Measurements from ENCODE around the gene IKBKE. TPM values are rescaled to one million over a fixed set of nuclear protein-coding genes. Genes with fewer than 3 reads are reported as not detected.

IKBKE gene
- total RNA-seq, 1 experiment from 2014 or later = 6.6 TPM

DNA sequence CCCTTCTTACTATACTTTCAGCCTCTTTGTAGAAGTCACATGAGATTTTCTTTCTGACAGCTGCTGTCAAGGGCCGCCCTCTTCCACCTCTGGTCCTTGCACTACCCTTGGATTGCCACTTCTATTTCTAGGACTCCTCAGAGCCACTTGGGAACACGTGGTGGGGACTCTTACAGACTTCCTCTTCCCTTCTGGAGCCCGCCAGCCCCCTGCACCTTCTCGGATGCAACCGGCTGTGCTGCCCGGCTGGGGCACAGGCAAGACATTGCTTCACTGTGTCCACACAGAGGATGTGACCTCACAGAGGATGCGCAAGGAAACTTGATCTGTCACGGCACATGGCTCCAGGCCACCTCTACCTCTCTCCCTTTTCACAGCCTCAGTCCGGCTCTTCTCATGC, 2.4 kb upstream of the IKBKE start:
- H3K79me2 ChIP-seq (ENCODE audit: insufficient read depth, low read length) = no peaks in the 10 kb centered on the region
- no peaks in the 10 kb centered on the region for H4K20me1 ChIP-seq (ENCODE audit: control insufficient read depth, insufficient read depth, insufficient read length)
- peaks cover 12% of the 10 kb centered on the region; the same call in 1 of the 2 replicates for H3K4me1 ChIP-seq (ENCODE audit: insufficient read depth, low read length)
- H2BK15ac ChIP-seq (ENCODE audit: low read depth, low read length) = no peak overlapping the region
- TF ChIP-seq, protein P1, sequence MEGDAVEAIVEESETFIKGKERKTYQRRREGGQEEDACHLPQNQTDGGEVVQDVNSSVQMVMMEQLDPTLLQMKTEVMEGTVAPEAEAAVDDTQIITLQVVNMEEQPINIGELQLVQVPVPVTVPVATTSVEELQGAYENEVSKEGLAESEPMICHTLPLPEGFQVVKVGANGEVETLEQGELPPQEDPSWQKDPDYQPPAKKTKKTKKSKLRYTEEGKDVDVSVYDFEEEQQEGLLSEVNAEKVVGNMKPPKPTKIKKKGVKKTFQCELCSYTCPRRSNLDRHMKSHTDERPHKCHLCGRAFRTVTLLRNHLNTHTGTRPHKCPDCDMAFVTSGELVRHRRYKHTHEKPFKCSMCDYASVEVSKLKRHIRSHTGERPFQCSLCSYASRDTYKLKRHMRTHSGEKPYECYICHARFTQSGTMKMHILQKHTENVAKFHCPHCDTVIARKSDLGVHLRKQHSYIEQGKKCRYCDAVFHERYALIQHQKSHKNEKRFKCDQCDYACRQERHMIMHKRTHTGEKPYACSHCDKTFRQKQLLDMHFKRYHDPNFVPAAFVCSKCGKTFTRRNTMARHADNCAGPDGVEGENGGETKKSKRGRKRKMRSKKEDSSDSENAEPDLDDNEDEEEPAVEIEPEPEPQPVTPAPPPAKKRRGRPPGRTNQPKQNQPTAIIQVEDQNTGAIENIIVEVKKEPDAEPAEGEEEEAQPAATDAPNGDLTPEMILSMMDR (conservative IDR thresholded peaks at IDR 0.05) = no peak
- no peak overlapping the region for H2BK20ac ChIP-seq (ENCODE audit: low read depth, low read length, poor library complexity, severe bottlenecking)
- Mint-ChIP-seq H3K9me3 (no peaks in the 10 kb centered on the region), H3K27ac (peak overlapping the region in 1 of 3 experiments; percentile 58; a peak in 1 of 7 replicates), H3K27me3 (ENCODE audit: low read depth) (peaks cover 31% of the 10 kb centered on the region), H3K4me1 (peaks cover 53 to 55% of the 10 kb centered on the region in 2 experiments), H3K36me3 (ENCODE audit: insufficient read depth in 1 of 3, low read depth in 3 of 3) (peaks cover 0 to 4% (median 3%) of the 10 kb centered on the region in 3 experiments; a peak in 5 of 7 replicates), H3K4me3 (no peak overlapping the region)
- WGBS (ENCODE audit: extremely low coverage, insufficient read length, low lambda C conversion rate) = no CpG with 5 or more reads among the region's 9 CpGs
- H3K18ac ChIP-seq (ENCODE audit: insufficient read length, low read depth, low read length) = no peak overlapping the region
- no peak overlapping the region for H4K91ac ChIP-seq (ENCODE audit: insufficient read length, low read depth, low read length)
- no peaks in the 10 kb centered on the region for H3K27me3 ChIP-seq (ENCODE audit: insufficient read depth, low read length)
- H3K56ac ChIP-seq (ENCODE audit: insufficient read length, low read depth, low read length) = no peak overlapping the region
- no peak overlapping the region for H2BK12ac ChIP-seq (ENCODE audit: insufficient read length, low read depth, low read length)
- H3K4me2 ChIP-seq (ENCODE audit: insufficient read depth, insufficient read length, low read length) = no peak overlapping the region
- no peak overlapping the region for H2BK120ac ChIP-seq (ENCODE audit: low read depth, low read length, poor library complexity, severe bottlenecking)
- H3K23me2 ChIP-seq (ENCODE audit: insufficient read length, low read depth, low read length, poor library complexity, severe bottlenecking) = peaks cover 11% of the 10 kb centered on the region
- no peaks in the 10 kb centered on the region for H3K79me1 ChIP-seq (ENCODE audit: insufficient read depth, low read depth, low read length, poor library complexity, severe bottlenecking)
- H3K9ac ChIP-seq (ENCODE audit: extremely low read depth, insufficient read length, low read length) = no peak overlapping the region
- no peak overlapping the region for H3K23ac ChIP-seq (ENCODE audit: insufficient read length, low read depth, low read length)
- no peak overlapping the region for H3K14ac ChIP-seq (ENCODE audit: insufficient read depth, low read length)
- no peak overlapping the region for H2AFZ ChIP-seq (ENCODE audit: low read length)
- H3T11ph ChIP-seq (ENCODE audit: low read length) = no peak overlapping the region
- H3K27ac ChIP-seq (ENCODE audit: insufficient read length, low read depth, low read length) = no peak overlapping the region
- H4K5ac ChIP-seq (ENCODE audit: insufficient read length, low read depth, low read length) = no peak overlapping the region
- H3K4ac ChIP-seq (ENCODE audit: low read depth, low read length) = no peak overlapping the region
- no peak overlapping the region for H2AK5ac ChIP-seq (ENCODE audit: insufficient read length, low read length)
- H3K9me3 ChIP-seq (ENCODE audit: control insufficient read depth, low read depth, low read length) = no peaks in the 10 kb centered on the region
- no peak overlapping the region for H4K8ac ChIP-seq (replicated peaks; ENCODE audit: insufficient read length, low read depth, low read length)
- H2BK5ac ChIP-seq (ENCODE audit: insufficient read length, low read length) = no peak overlapping the region
- DNase-seq = no peak

Measured in H9 (cell line).